PFSK-1 (cell line): Measurements from ENCODE around the gene PTPRK.

Source experiments
- FOXP2 ChIP-seq: optimal IDR thresholded peaks from 2 replicates; pipeline ENCODE3; 2011; ENCODE audit warnings: borderline replicate concordance, control low read depth, inconsistent platforms; ENCODE audit not compliant: insufficient read depth; ENCODE audit errors: extremely low read length, extremely low read depth
- POLR2AphosphoS5 ChIP-seq: IDR thresholded peaks from 2 replicates; pipeline ENCODE4 v1.6.1; 2012; ENCODE audit warnings: low read depth, mild to moderate bottlenecking, control low read depth, low read length, moderate library complexity
- REST ChIP-seq, 2 experiments: IDR thresholded peaks; 2 replicates each; pipeline versions ENCODE4 v1.6.1 to v1.8.0; 2011 to 2012; ENCODE audit warnings: low read depth in 2 of 2, low read length in 2 of 2, control low read depth in 1 of 2, inconsistent platforms in 1 of 2, mild to moderate bottlenecking in 1 of 2, moderate library complexity in 1 of 2; ENCODE audit not compliant: insufficient read depth in 1 of 2
- SIN3A ChIP-seq: IDR thresholded peaks from 2 replicates; pipeline ENCODE4 v1.6.1; 2012; ENCODE audit warnings: mild to moderate bottlenecking, low read length, moderate library complexity, borderline replicate concordance; ENCODE audit not compliant: insufficient read depth
- TAF1 ChIP-seq: IDR thresholded peaks from 2 replicates; pipeline ENCODE4 v1.6.1; 2012; ENCODE audit warnings: low read length, control low read depth, borderline replicate concordance; ENCODE audit not compliant: insufficient read depth

PTPRK gene

DNA sequence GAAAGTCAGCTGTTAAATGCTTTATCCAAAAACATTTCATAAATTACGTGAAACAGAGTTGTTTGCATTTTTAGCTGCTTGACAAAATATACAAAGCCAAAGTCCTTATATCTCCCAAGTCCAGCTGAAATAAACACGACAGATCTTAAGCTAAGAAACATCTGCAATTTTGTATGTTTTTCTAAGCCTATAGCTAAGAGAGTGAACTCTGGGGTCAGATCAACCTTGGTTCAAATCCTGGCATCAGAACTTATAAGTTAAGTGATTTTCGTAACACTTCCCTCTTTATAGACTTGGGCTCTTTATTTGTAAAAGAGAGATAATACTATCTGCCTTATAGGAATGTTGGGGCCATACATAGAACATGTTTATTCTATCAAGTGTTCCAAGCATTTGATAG is 176.7 kb downstream of the PTPRK start:
- TF ChIP-seq REST (IDR thresholded peaks at IDR 0.05; ENCODE audit: insufficient read depth in 1 of 2, low read depth in 2 of 2, low read length in 2 of 2) (no peak), FOXP2 (no peak), SIN3A (no peak), POLR2AphosphoS5 (no peak), TAF1 (no peak)

GRCh38 chr6:128339635-128340450 is 180.6 kb downstream of the PTPRK start:
- no peak for TF ChIP-seq SIN3A
- no peak for TF ChIP-seq REST (IDR thresholded peaks at IDR 0.05; ENCODE audit: insufficient read depth in 1 of 2, low read depth in 2 of 2, low read length in 2 of 2)
- no peak for TF ChIP-seq FOXP2
- TF ChIP-seq TAF1 = no peak
- no peak for TF ChIP-seq POLR2AphosphoS5

GRCh38 chr6:128337619-128338018 is 182.8 kb downstream of the PTPRK start:
- no peak for TF ChIP-seq POLR2AphosphoS5
- TF ChIP-seq REST (IDR thresholded peaks at IDR 0.05; ENCODE audit: insufficient read depth in 1 of 2, low read depth in 2 of 2, low read length in 2 of 2) = no peak
- no peak for TF ChIP-seq SIN3A

- TF ChIP-seq TAF1 = no peak
- TF ChIP-seq SIN3A = no peak
- no peak for TF ChIP-seq FOXP2
- no peak for TF ChIP-seq REST (IDR thresholded peaks at IDR 0.05; ENCODE audit: insufficient read depth in 1 of 2, low read depth in 2 of 2, low read length in 2 of 2)
- no peak for TF ChIP-seq POLR2AphosphoS5
Observed at GRCh38 chr6:128336436-128337095, 183.8 kb downstream of the PTPRK start.

DNA sequence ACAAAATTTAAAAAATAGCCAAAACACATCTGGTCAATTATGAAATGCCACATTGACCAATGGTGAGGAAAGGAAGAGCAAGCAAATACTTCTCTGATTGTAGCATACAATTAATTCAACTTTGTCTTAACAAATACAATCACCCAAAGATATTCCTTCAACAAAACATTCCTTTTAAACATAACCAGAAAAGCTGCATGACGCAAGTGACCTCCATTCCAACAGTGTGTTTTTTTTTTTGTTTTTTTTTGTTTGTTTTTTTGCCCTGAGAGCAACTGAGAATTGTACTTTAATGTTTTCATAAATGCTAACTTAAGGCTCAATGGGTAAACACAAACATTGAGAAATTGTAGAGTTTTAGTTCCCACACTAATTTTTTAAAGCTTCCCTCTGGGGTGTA is 184.4 kb downstream of the PTPRK start:
- no peak for TF ChIP-seq FOXP2
- TF ChIP-seq POLR2AphosphoS5 = no peak
- TF ChIP-seq SIN3A = no peak
- TF ChIP-seq REST (IDR thresholded peaks at IDR 0.05; ENCODE audit: insufficient read depth in 1 of 2, low read depth in 2 of 2, low read length in 2 of 2) = no peak
- TF ChIP-seq TAF1 = no peak
